HG02798 (cell line): Measurements from ENCODE around the gene ZNF654.
"Not testable (repeated sequence)": the region's sequence is repeated elsewhere in the genome, so short reads cannot be mapped to it uniquely, and the experiment has no call there.

Experiments
- ATAC-seq: cut with Tn5 transposase; IDR thresholded peaks from one replicate; pipeline ENCODE4 v1.9.1; 2021; ENCODE audit warnings: mild to moderate bottlenecking; ENCODE audit not compliant: unreplicated experiment, poor library complexity

The ZNF654 gene

GRCh38 chr3:88059380-88060170 lies 520 bp downstream of the ZNF654 start:
- ATAC-seq, result peak; percentile 8

- no peak for ATAC-seq
Measured at GRCh38 chr3:88061746-88062145, 2.7 kb downstream of the ZNF654 start.

- no peak for ATAC-seq
Measured at GRCh38 chr3:88075072-88075471, 16.0 kb downstream of the ZNF654 start.

- no peak for ATAC-seq
Measured at GRCh38 chr3:88075497-88075896, 16.4 kb downstream of the ZNF654 start.

DNA sequence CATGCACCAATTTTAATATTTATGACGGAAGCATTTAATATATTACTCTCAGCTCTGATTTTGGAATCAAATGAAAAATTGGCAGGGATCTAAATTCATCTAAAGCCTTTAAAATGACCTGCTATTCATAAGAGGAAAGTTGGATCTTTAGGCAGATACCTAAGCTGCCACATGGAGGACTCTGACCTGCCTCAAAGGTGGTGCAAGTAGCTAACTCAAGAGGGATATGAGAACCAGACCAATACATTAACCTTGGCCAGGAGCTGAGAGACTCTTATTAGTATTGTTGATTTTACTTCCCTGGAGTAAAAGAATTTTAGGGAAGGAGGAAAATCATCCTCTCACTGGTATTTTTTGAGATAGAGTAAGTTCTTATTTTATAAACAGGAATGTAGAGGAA lies 17.7 kb downstream of the ZNF654 start:
- no peak for ATAC-seq

- ATAC-seq, result no peak
Measured at GRCh38 chr3:88078932-88079331, 19.9 kb downstream of the ZNF654 start.

- ATAC-seq, result no peak
Measured at GRCh38 chr3:88082854-88083253, 23.8 kb downstream of the ZNF654 start.

DNA sequence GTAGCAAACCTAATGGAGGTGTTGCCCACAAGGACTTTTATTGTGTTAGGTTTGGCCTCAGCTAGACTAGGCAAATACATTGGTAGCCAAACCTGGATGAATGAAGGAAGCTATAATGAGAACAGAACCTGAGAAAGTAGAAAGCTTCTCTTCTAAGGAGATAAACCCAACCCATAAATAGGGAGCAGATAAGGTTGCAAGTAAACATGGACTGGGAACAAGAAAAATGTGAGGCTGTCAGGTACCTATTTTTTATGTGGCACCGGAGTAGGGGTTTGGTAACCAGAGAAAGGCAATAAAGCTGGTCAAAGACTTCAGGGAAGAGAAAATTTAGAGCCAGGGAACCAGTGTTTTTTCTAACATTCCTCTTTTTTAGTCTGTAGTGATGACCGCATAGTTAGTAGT lies 25.0 kb downstream of the ZNF654 start:
- ATAC-seq, result no peak

- ATAC-seq, result no peak
Measured at GRCh38 chr3:88090681-88091080, 31.6 kb downstream of the ZNF654 start.

GRCh38 chr3:88092270-88092669 lies 33.2 kb downstream of the ZNF654 start:
- no peak for ATAC-seq

DNA sequence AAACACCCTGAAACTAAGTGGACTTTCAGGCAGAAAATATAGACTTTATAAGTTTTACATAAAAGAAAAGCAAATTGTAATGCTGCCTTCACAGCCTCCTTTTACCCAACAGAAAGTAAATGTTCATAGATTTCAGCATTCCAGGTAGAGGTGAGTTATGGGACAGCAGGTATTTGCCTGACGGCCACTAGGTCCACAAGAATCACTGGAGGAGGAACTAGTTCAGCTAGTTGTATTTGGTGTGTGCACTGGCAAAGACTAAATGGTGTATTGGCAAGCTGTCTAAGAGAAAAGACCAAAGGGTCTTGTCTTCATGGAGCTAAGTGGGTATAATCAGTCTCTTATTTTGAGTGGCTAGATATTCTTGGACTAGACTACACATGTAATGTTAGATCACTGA lies 34.2 kb downstream of the ZNF654 start:
- no peak for ATAC-seq

DNA sequence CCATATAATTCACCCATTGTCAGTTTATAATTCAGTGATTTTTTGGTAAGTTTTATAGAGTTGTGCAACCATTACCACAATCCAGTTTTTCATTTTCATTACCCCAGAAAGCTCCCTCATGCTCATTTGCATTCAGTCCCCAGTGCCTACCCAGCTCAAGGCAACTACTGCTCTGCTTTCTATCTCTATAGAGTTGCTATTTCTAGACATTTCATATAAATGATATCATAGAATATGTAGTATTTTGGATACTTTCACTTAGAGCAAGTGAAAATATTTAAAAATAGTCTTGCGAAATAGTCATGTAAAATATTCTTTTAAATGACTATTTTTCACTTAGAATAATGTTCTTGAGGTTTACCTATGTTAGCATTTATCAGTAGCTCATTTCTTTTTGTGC lies 42.1 kb downstream of the ZNF654 start:
- peak; percentile 76 for ATAC-seq

GRCh38 chr3:88105325-88105724 lies 46.3 kb downstream of the ZNF654 start:
- ATAC-seq, result no peak

DNA sequence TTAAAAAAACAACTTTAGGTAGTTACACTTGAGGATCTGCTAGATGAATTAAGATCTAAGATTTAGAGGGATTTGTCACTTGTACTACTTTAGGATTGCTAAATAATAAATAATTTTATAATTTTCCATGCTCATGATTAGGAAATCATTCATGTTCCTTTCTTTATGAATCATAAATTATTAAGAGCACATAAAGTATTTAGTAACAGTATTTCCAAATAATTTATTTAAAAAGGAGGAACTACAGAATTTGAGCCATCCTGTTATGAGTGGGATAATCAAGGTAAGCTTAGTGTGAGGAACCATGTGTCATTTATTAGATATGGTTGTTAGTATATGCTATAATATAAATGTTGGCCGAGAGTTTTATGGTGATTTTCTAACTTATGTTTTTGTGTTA lies 53.2 kb downstream of the ZNF654 start:
- no peak for ATAC-seq

GRCh38 chr3:88113311-88114162 lies 54.5 kb downstream of the ZNF654 start:
- peak; percentile 93 for ATAC-seq

DNA sequence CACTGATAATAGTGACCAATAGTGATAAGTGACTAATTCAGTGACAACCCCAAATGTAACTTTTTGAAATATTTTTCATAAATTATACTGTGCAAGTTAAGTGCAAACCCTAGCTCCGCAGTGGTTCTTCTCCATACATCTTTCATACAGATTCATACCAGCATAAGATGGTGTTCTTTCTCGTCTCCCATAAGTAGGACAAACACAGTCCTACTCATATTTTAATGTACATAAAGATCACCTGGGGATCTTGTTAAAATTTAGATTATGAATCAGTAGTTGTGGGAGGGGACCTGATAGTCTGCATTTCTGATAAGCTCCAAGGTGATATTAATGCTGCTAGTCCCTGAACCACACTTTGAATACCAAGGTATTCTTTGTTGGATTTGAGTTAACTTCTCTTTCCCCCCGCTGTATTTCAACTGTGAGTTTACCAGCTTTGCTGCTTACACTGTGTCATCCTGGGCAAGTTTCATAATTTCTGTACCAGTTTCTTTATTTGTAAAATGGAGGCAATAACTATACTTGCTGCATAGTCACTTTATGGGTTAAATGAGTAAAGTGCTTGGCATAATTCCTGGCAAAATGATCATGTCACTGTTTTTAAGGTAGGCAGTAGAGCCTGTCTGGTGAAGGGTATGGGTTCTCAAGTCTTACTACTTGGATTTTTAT lies 56.0 kb downstream of the ZNF654 start:
- ATAC-seq, result no peak

DNA sequence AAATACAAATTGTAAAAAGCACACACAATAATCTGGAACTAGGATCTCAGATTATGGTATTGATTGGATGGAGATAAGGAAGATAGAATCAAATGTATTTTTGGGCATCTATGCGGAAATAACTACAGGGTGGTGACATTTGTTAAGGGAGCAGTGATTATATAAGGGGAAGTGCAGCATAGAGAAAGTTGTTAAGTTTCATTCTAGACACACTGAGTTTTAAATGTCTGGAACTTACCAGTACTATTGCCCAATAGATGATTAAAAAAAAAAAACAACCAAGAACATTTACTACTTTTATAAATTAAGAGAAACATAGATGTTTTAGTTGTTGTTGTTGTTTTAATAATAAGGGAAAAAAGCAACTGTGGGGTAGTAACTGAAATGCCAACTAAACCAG lies 58.6 kb downstream of the ZNF654 start:
- no peak for ATAC-seq

GRCh38 chr3:88118603-88119002 lies 59.5 kb downstream of the ZNF654 start:
- ATAC-seq, result not testable (repeated sequence)

- ATAC-seq, result no peak
Measured at GRCh38 chr3:88123526-88123925, 64.5 kb downstream of the ZNF654 start.

- no peak for ATAC-seq
Measured at GRCh38 chr3:88131695-88132094, 72.6 kb downstream of the ZNF654 start.

DNA sequence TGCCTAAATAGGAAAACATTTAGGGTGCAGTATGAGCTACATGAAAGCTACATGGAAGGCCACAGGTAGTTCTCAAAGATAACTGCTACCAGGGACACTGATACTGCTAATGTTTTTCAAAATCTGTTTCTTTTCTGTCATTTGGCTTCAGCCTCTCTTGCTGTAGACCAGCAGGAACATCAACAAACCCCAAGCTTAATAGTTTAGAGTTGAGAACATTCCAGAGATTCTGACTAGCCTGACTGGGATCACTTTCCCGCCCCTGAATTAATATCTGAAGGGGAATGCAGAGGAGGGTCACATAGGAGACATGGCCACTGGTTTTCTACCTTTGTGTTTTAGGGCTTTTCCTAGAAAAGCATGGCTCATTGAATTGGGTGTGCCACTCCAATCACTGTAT lies 73.8 kb downstream of the ZNF654 start:
- ATAC-seq, result no peak
